Cardiac ventricle fibroblast (primary cell): ENCODE measurements around the gene SF1. TPM values are rescaled to one million over a fixed set of nuclear protein-coding genes. Genes with fewer than 3 reads are reported as not detected.

Source experiments
- total RNA-seq: library from RNA; depleted of rRNA; stranded (reverse); fragments of >200 nt; gene quantifications from 2 replicates; pipeline ENCODE4 v1.2.3, GENCODE V29; 2015

SF1 gene
- 156 and 167 TPM in 2 replicates for total RNA-seq

GRCh38 chr11:64778473-64779298, at the start of gene SF1:
TSS of gene SF1 (minus strand) at chr11:64778542. CDS start at chr11:64778392, 150 bp downstream.

DNA sequence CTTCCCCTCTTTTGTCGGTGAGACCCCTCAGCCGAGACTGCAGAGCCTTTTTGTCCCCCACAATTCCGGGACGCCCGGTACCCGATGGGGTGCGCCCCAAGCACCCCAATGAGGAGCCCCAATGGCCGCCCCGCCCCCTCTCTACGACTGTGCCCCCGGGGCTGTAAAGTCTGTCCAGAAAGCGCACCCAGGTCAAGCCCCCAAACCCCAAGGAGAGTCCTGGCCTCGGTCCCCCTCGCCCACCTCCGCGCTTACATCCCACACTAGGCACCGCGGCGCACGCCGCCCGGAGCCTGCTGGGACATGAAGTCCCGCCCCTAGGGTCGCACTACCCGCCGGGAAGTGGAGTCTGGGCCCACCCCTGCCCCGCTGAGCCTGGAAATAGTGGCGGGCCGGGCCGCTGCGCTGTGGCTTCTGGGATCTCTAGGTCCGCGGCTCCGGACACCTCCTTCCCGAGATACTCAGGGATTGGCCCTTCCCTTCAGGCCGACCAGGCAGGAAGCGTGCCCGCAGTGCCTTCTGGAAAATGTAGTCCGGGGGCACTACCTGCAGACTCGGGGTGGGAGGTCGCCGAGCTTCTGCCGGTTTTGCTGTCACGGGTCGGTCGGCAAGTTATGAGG, 32.0 kb upstream of the SF1 start, which contains the start of gene MEN1:
MEN1 (minus strand) TSS at position 281 of the 620 bp plus-strand sequence. CDS start 442 bp downstream, outside the sequence.

GRCh38 chr11:64803158-64803845, 25.0 kb upstream of the SF1 start, which contains the start of gene MAP4K2:
TSS of gene MAP4K2 (minus strand) at chr11:64803214. CDS start at chr11:64803149, 65 bp downstream.

DNA sequence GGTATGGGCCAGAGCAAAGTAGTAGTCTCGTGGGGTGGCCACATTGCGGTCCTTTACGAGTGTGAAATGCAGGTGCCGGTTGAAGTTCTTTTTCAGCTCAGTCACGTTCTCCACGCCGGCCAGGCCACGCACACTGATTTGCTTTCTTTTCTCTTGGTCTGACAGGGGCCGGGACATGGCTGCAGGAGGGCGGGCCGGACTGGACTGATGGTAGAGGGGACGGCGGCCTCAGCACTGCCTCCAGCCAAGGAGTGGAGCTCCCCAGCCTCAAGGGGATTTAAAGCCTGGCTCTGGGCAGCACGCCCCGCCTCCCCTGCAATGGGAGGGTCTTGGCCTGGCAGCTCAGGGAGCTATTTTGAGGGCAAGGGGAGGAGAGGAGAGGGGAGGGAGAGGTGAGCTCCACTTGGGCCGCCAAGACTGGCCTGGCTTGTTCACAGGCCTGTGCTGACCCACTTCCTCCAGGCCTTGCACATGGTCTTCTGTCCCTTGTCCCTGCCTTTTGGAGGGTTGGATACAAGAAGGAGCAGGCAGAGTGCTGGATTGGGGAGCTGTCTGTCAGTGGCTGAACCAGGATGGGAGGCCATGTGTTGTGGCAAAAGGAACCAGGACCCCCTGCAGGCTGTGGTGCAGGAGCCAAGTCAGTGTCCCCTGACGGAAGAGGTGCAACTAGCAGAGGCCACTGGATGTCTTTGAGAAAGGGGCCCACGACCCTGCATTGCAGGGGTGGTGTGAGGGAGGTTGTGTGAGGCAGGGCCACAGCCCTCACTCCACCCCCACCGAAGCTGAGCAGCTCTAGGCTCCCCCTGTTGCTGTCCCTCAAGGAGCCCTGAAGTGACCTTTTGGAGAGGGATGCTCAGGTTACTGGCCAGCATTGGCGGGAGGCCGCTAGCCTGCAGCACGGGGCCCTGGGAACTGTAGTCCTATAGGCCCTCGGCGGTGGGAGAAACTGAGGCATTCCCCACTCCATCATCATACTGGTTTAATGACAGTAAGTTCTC, 18.3 kb downstream of the SF1 start, which contains the start of gene PYGM:
PYGM (minus strand) TSS at position 253 of the 998 bp plus-strand sequence; CDS start at position 177, 76 bp downstream.

GRCh38 chr11:64743591-64744543, 34.5 kb downstream of the SF1 start, which contains the start of gene RASGRP2:
TSS of gene RASGRP2 (minus strand) at chr11:64744142. CDS start at chr11:64742866, 1,276 bp downstream.

DNA sequence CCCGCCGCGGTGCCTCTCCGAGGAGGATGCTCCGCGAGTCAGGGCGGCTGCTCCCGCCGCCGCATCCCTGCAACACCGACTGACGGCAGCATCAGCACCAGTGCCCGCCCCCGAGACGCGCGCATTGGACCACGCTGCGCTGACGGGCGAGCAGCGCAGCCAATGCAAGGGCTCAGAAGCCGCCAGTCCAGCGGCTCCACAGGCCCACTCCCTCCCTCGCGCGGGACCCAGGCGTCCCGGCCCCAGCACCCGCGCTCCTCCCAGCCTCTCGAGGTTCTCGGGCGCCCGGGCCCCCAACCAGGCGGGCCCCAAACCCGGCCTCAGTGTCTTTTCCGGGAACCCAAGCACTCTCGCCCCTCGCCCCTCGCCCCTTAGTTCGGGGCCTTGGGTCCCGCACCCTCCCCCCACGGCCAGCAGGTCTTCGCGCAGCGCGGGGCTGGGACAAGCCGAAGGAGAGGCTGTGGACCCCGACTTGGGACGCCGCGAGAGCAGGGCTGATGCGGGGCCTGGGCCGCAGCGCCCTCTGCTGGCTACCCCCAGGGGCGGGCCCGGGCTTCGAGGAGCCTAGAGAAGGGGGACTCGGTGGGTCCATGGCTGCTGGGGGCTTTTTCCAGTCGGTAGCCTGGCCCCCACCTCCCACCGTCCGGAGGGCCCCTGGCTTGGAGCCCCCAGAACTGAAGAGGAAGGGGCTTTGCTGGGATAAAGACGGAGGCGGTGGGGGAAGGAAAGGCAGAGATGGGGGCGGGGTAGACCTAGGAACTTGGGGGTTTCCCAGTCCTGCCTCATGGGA, 55.0 kb downstream of the SF1 start, which contains the start of gene NRXN2:
NRXN2 (minus strand) TSS at position 81 of the 790 bp plus-strand sequence. CDS start 9,498 bp downstream, outside the sequence.

Other genes starting within 250 kb of the SF1 start
- gene SLC22A11, start 222.6 kb downstream of the SF1 start, total RNA-seq: 0.12 and 0.20 TPM in 2 replicates
- not detected in 2 replicates for gene SLC22A12, start 187.3 kb downstream of the SF1 start, total RNA-seq
- 15.3 and 15.9 TPM in 2 replicates for gene NRXN2, start 55.3 kb downstream of the SF1 start, total RNA-seq
- 0.06 and 0.44 TPM in 2 replicates for gene RASGRP2, start 34.4 kb downstream of the SF1 start, total RNA-seq
- gene PYGM, start 18.6 kb downstream of the SF1 start, total RNA-seq: 2.7 and 3.0 TPM in 2 replicates
- 2.4 and 3.3 TPM in 2 replicates for gene MAP4K2, start 24.7 kb upstream of the SF1 start, total RNA-seq
- gene MEN1, start 32.0 kb upstream of the SF1 start, total RNA-seq: 21.8 and 22.0 TPM in 2 replicates
- gene CDC42BPG, start 66.1 kb upstream of the SF1 start, total RNA-seq: 0.05 and 0.06 TPM in 2 replicates
- 38.2 and 40.1 TPM in 2 replicates for gene EHD1, start 100.1 kb upstream of the SF1 start, total RNA-seq
- 22.7 and 24.6 TPM in 2 replicates for gene ATG2A, start 138.7 kb upstream of the SF1 start, total RNA-seq
- gene PPP2R5B, start 146.1 kb upstream of the SF1 start, total RNA-seq: 13.1 and 14.1 TPM in 2 replicates
- not detected in 2 replicates for gene GPHA2, start 157.4 kb upstream of the SF1 start, total RNA-seq
- gene MAJIN, start 193.6 kb upstream of the SF1 start, total RNA-seq: not detected in 2 replicates
- gene BATF2, start 218.4 kb upstream of the SF1 start, total RNA-seq: not detected in 2 replicates
- 128 and 130 TPM in 2 replicates for gene ARL2, start 235.6 kb upstream of the SF1 start, total RNA-seq
- gene SNX15, start 248.9 kb upstream of the SF1 start, total RNA-seq: 12.8 and 12.9 TPM in 2 replicates